GM21526 (cell line): Measurements from ENCODE around the gene PRKCSH.

Source experiments
- ATAC-seq: cut with Tn5 transposase; IDR thresholded peaks from one replicate; pipeline ENCODE4 v1.9.1; 2021; ENCODE audit warnings: moderate library complexity; ENCODE audit not compliant: unreplicated experiment, low FRiP score

The PRKCSH gene

DNA sequence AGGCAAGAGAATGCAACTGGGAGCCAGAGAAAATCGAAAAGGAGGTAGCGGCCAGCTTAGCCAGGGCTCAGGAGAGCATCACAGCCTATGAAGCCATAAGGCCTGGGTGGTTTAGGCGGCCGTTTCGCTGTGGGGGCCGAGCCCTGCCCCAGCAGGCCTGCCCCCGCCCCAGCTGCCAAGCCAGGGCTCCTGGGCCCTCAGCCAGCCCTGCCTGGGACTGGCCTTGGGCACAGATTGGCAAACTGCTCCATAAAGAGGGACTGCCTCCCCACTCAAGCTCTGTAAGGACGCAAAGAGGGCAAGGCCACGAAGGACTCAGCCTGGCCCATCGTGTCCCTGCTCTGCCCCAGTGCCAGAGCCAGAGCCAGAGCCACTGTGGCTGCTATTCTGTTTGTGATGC is 60.0 kb downstream of the PRKCSH start:
- ATAC-seq, result no peak

DNA sequence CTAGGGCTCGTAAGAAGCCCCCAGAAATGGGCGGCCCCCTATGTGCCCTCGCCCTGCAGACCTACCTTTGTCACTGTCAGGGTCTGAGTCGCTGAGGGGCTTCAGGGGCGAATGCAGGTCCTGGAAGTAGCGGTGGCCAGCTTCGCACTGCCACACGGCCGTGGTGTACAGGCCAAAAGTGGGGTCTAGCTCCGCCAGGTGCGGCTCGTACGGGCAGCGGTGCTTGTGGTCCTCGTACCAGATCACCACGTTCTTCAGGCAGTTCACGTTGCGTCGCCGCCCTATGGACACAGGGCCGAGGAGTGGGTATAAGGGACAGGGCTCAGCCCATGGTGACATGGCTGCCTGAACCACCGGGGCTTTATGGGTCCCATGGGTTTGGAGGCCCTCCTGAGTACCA is 60.5 kb downstream of the PRKCSH start:
- no peak for ATAC-seq

GRCh38 chr19:11496391-11497163 is 61.1 kb downstream of the PRKCSH start:
- ATAC-seq, result no peak

GRCh38 chr19:11499220-11499726 is 63.8 kb downstream of the PRKCSH start:
- no peak for ATAC-seq

DNA sequence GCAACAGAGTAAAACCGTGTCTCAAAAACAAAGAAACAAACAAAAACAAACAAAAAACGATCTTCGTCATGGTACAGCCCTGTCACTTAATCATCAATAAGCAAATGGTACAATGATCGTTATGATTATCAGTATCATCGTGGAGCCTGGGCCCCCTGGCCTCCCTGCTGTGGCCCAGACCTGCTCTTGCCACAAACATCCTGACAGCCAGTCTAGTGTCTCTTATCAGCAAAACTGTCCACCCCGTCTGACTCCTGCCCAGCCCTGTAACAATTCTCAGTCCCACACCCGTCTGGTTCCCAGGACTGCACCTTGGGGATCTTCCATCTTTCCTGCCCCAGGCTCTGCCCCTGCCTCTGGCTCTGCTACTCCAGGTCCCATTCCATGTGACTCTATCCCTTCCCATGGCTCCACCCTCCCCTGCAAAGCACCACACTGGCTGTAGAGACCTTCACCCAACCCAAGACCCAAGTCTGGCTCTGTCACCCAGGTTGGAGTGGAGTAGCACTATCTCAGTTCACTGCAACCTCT is 64.5 kb downstream of the PRKCSH start:
- no peak for ATAC-seq
